ENCODE results near the gene VAMP1.
"Not testable (repeated sequence)": the region's sequence is repeated elsewhere in the genome, so short reads cannot be mapped to it uniquely, and the experiment has no call there.

Gene VAMP1

GRCh38 chr12:6469609-6470374 lies 685 bp downstream of the VAMP1 start:
- 0 out of 2 replicates have a peak, but pooled peaks cover 3% of the 10 kb centered on the region for H3K9me3 ChIP-seq (ENCODE audit: low read length)
- TF ChIP-seq CTCF (IDR thresholded peaks at IDR 0.05; ENCODE audit: low read length): no peak
- TF ChIP-seq EZH2 (IDR thresholded peaks at IDR 0.05; ENCODE audit: borderline replicate concordance, low read length): no peak
- H3K36me3 ChIP-seq (ENCODE audit: insufficient read depth, low read length): peaks cover 45% of the 10 kb centered on the region
- no peaks in the 10 kb centered on the region for H3K27me3 ChIP-seq (ENCODE audit: insufficient read depth, low read length)
- H4K20me1 ChIP-seq (ENCODE audit: insufficient read depth, low read length): no peaks in the 10 kb centered on the region
- peak overlapping the region; percentile 78 for H3K27ac ChIP-seq (ENCODE audit: low read depth, low read length, poor library complexity, severe bottlenecking)
- H3K4me3 ChIP-seq (ENCODE audit: low read depth, low read length, poor library complexity, severe bottlenecking): peak overlapping the region; percentile 89
- H3K4me1 ChIP-seq (ENCODE audit: insufficient read depth, low read length, severe bottlenecking): peaks cover 33% of the 10 kb centered on the region
- H3F3A ChIP-seq (ENCODE audit: insufficient read depth, low read length): 0 out of 2 replicates have a peak, but pooled peaks cover 5% of the 10 kb centered on the region
- H3K4me2 ChIP-seq (ENCODE audit: low read length): peak overlapping the region; percentile 95
- H3K9me2 ChIP-seq (ENCODE audit: low read depth, low read length): no peaks in the 10 kb centered on the region
- H2AFZ ChIP-seq (ENCODE audit: low read length): no peak overlapping the region
- peaks cover 24% of the 10 kb centered on the region for H3K79me2 ChIP-seq (ENCODE audit: insufficient read depth, low read length)
- peak overlapping the region; percentile 89 for H3K9ac ChIP-seq (ENCODE audit: low read length)

GRCh38 chr12:6469092-6469491 lies 1.4 kb downstream of the VAMP1 start:
- Histone ChIP-seq H2AFZ (ENCODE audit: low read length) (no peak overlapping the region), H3K4me1 (ENCODE audit: insufficient read depth, low read length, severe bottlenecking) (peaks cover 39% of the 10 kb centered on the region), H3K9ac (ENCODE audit: low read length) (peak overlapping the region; percentile 89), H3K9me3 (ENCODE audit: low read length) (0 out of 2 replicates have a peak, but pooled peaks cover 3% of the 10 kb centered on the region), H3K4me2 (ENCODE audit: low read length) (peak overlapping the region; percentile 95), H3K79me2 (ENCODE audit: insufficient read depth, low read length) (peaks cover 24% of the 10 kb centered on the region), H3K27ac (ENCODE audit: low read depth, low read length, poor library complexity, severe bottlenecking) (peak overlapping the region; percentile 78), H3F3A (ENCODE audit: insufficient read depth, low read length) (0 out of 2 replicates have a peak, but pooled peaks cover 5% of the 10 kb centered on the region), H3K36me3 (ENCODE audit: insufficient read depth, low read length) (peaks cover 52% of the 10 kb centered on the region), H3K27me3 (ENCODE audit: insufficient read depth, low read length) (no peaks in the 10 kb centered on the region), H3K4me3 (ENCODE audit: low read depth, low read length, poor library complexity, severe bottlenecking) (peak overlapping the region; percentile 89), H4K20me1 (ENCODE audit: insufficient read depth, low read length) (no peaks in the 10 kb centered on the region), H3K9me2 (ENCODE audit: low read depth, low read length) (no peaks in the 10 kb centered on the region)
- TF ChIP-seq EZH2 (IDR thresholded peaks at IDR 0.05; ENCODE audit: borderline replicate concordance, low read length): no peak

GRCh38 chr12:6468283-6468575 lies 2.2 kb downstream of the VAMP1 start:
- peaks cover 60% of the 10 kb centered on the region for H3K36me3 ChIP-seq (ENCODE audit: insufficient read depth, low read length)
- H3K4me1 ChIP-seq (ENCODE audit: insufficient read depth, low read length, severe bottlenecking): peaks cover 48% of the 10 kb centered on the region
- H3K9ac ChIP-seq (ENCODE audit: low read length): no peak overlapping the region; the same call in 1 of the 2 replicates
- peak overlapping the region; percentile 89 for H3K4me3 ChIP-seq (ENCODE audit: low read depth, low read length, poor library complexity, severe bottlenecking)
- H3K27ac ChIP-seq (ENCODE audit: low read depth, low read length, poor library complexity, severe bottlenecking): no peak overlapping the region
- H3K9me3 ChIP-seq (ENCODE audit: low read length): 0 out of 2 replicates have a peak, but pooled peaks cover 3% of the 10 kb centered on the region
- peaks cover 24% of the 10 kb centered on the region for H3K79me2 ChIP-seq (ENCODE audit: insufficient read depth, low read length)
- no peak overlapping the region for H2AFZ ChIP-seq (ENCODE audit: low read length)
- H3K27me3 ChIP-seq (ENCODE audit: insufficient read depth, low read length): no peaks in the 10 kb centered on the region
- TF ChIP-seq CTCF (IDR thresholded peaks at IDR 0.05; ENCODE audit: low read length) (no peak), EZH2 (IDR thresholded peaks at IDR 0.05; ENCODE audit: borderline replicate concordance, low read length) (no peak)
- 0 out of 2 replicates have a peak, but pooled peaks cover 5% of the 10 kb centered on the region for H3F3A ChIP-seq (ENCODE audit: insufficient read depth, low read length)
- H3K4me2 ChIP-seq (ENCODE audit: low read length): peak overlapping the region; percentile 95
- H3K9me2 ChIP-seq (ENCODE audit: low read depth, low read length): no peaks in the 10 kb centered on the region
- H4K20me1 ChIP-seq (ENCODE audit: insufficient read depth, low read length): no peaks in the 10 kb centered on the region

- not testable (repeated sequence) for H3K9ac ChIP-seq (ENCODE audit: low read length)
Observed at GRCh38 chr12:6467571-6468282, 2.8 kb downstream of the VAMP1 start.

GRCh38 chr12:6466751-6467150 lies 3.7 kb downstream of the VAMP1 start:
- H2AFZ ChIP-seq (ENCODE audit: low read length); H3K4me2 ChIP-seq (ENCODE audit: low read length); H3K27me3 ChIP-seq (ENCODE audit: insufficient read depth, low read length); H3K9me3 ChIP-seq (ENCODE audit: low read length); H3K9me2 ChIP-seq (ENCODE audit: low read depth, low read length); H3K4me3 ChIP-seq (ENCODE audit: low read depth, low read length, poor library complexity, severe bottlenecking); H3F3A ChIP-seq (ENCODE audit: insufficient read depth, low read length); H3K9ac ChIP-seq (ENCODE audit: low read length); H4K20me1 ChIP-seq (ENCODE audit: insufficient read depth, low read length): not testable (repeated sequence)
- H3K36me3 ChIP-seq (ENCODE audit: insufficient read depth, low read length): peaks cover 75% of the 10 kb centered on the region
- H3K79me2 ChIP-seq (ENCODE audit: insufficient read depth, low read length): peaks cover 24% of the 10 kb centered on the region
- H3K4me1 ChIP-seq (ENCODE audit: insufficient read depth, low read length, severe bottlenecking): peaks cover 62% of the 10 kb centered on the region
- H3K27ac ChIP-seq (ENCODE audit: low read depth, low read length, poor library complexity, severe bottlenecking): peak overlapping the region; percentile 45

More at GRCh38 chr12:6467571-6468282, 2.8 kb downstream of the VAMP1 start:
- not testable (repeated sequence) for H2AFZ ChIP-seq (ENCODE audit: low read length); H3K9me3 ChIP-seq (ENCODE audit: low read length); H3K27me3 ChIP-seq (ENCODE audit: insufficient read depth, low read length); H3K27ac ChIP-seq (ENCODE audit: low read depth, low read length, poor library complexity, severe bottlenecking); H4K20me1 ChIP-seq (ENCODE audit: insufficient read depth, low read length); H3K9me2 ChIP-seq (ENCODE audit: low read depth, low read length); H3F3A ChIP-seq (ENCODE audit: insufficient read depth, low read length)
- Histone ChIP-seq H3K79me2 (ENCODE audit: insufficient read depth, low read length) (peaks cover 24% of the 10 kb centered on the region), H3K4me3 (ENCODE audit: low read depth, low read length, poor library complexity, severe bottlenecking) (peak overlapping the region; percentile 89), H3K36me3 (ENCODE audit: insufficient read depth, low read length) (peaks cover 66% of the 10 kb centered on the region), H3K4me2 (ENCODE audit: low read length) (peak overlapping the region; percentile 95; the same call in 1 of the 2 replicates), H3K4me1 (ENCODE audit: insufficient read depth, low read length, severe bottlenecking) (peaks cover 53% of the 10 kb centered on the region)
